ENCODE data around the gene CBL.

Gene CBL

GRCh38 chr11:119288219-119288618 is 82.1 kb downstream of the CBL start (continued):
- TF ChIP-seq ZNF362 (tag by site-specific recombination; IDR thresholded peaks at IDR 0.05) = no peak
- TF ChIP-seq ZNF610 (tag by site-specific recombination; IDR thresholded peaks at IDR 0.05; ENCODE audit: borderline replicate concordance) = no peak
- no peak for TF ChIP-seq ZBTB17 (tag by site-specific recombination; IDR thresholded peaks at IDR 0.05)
- no peak for TF ChIP-seq KLF8 (tag by site-specific recombination; IDR thresholded peaks at IDR 0.05)
- TF ChIP-seq KLF16 (tag by site-specific recombination; IDR thresholded peaks at IDR 0.05) = no peak

GRCh38 chr11:119290894-119291497 is 84.9 kb downstream of the CBL start:
- H3K36me3 ChIP-seq (ENCODE audit: control insufficient read depth in 2 of 2, insufficient read depth in 1 of 2, low read length in 2 of 2) = peaks cover 0 to 34% of the 10 kb centered on the region in 2 experiments; a peak in 2 of 3 replicates
- ChIA-PET CTCF (interaction anchor here (0.9 kb wide), 3 partner anchors 31 to 184 kb away, joined by 3 to 5 read pairs (median 4); no protein-coding TSS in a partner anchor), POLR2A (no interaction called here)
- H3K4me1 ChIP-seq (ENCODE audit: control insufficient read depth, insufficient read depth, low read length) = no peaks in the 10 kb centered on the region
- H3K27ac ChIP-seq (ENCODE audit: extremely low read depth, low read depth, low read length) = no peak overlapping the region
- H3K9me3 ChIP-seq (ENCODE audit: control insufficient read depth, insufficient read depth, low read depth, low read length) = no peaks in the 10 kb centered on the region
- TF ChIP-seq ZBTB11 (tag by site-specific recombination; conservative IDR thresholded peaks at IDR 0.05; ENCODE audit: low read depth) (no peak), ZNF610 (tag by site-specific recombination; IDR thresholded peaks at IDR 0.05; ENCODE audit: borderline replicate concordance) (0 out of 2 replicates have a peak, but pooled peaks have one; percentile 61)
- no peak overlapping the region for H3K4me3 ChIP-seq (ENCODE audit: low read depth, low read length)

- no peak overlapping the region for H3K4me3 ChIP-seq (ENCODE audit: low read depth, low read length)
- no peaks in the 10 kb centered on the region for H3K4me1 ChIP-seq (ENCODE audit: control insufficient read depth, insufficient read depth, low read length)
- ChIA-PET POLR2A (no interaction called here), CTCF (interaction anchor here (1.1 to 1.3 kb wide), 2 partner anchors 9 to 87 kb away, joined by 3 to 6 read pairs; partner anchors contain the start of gene CBL)
- TF ChIP-seq ZNF558 (tag by site-specific recombination; IDR thresholded peaks at IDR 0.05) = no peak
- no peak for TF ChIP-seq ZNF202 (tag by site-specific recombination; IDR thresholded peaks at IDR 0.05; ENCODE audit: borderline replicate concordance)
- TF ChIP-seq ZNF211 (tag by site-specific recombination; IDR thresholded peaks at IDR 0.05; ENCODE audit: low read depth) = no peak
- TF ChIP-seq ZNF24 (tag by site-specific recombination; IDR thresholded peaks at IDR 0.05) = no peak
- TF ChIP-seq ZNF169 (tag by site-specific recombination; IDR thresholded peaks at IDR 0.05) = no peak
- peaks cover 0 to 33% of the 10 kb centered on the region in 2 experiments; a peak in 2 of 3 replicates for H3K36me3 ChIP-seq (ENCODE audit: control insufficient read depth in 2 of 2, insufficient read depth in 1 of 2, low read length in 2 of 2)
- H3K9me3 ChIP-seq (ENCODE audit: control insufficient read depth, insufficient read depth, low read depth, low read length) = no peaks in the 10 kb centered on the region
- no peak overlapping the region for H3K27ac ChIP-seq (ENCODE audit: extremely low read depth, low read depth, low read length)
Measured at GRCh38 chr11:119293461-119293860, 87.3 kb downstream of the CBL start.

- Histone ChIP-seq H3K9me3 (ENCODE audit: control insufficient read depth, insufficient read depth, low read depth, low read length) (no peaks in the 10 kb centered on the region), H3K36me3 (ENCODE audit: control insufficient read depth in 2 of 2, insufficient read depth in 1 of 2, low read length in 2 of 2) (peaks cover 0 to 38% of the 10 kb centered on the region in 2 experiments; a peak in 2 of 3 replicates), H3K4me1 (ENCODE audit: control insufficient read depth, insufficient read depth, low read length) (no peaks in the 10 kb centered on the region), H3K4me3 (ENCODE audit: low read depth, low read length) (no peak overlapping the region), H3K27ac (ENCODE audit: extremely low read depth, low read depth, low read length) (no peak overlapping the region)
- ChIA-PET CTCF (no interaction called here), POLR2A (interaction anchor here (0.8 kb wide), 1 partner anchor 89 kb away, joined by 3 read pairs; the partner anchor contains the start of gene CBL)
- TF ChIP-seq ZNF654 (tag by site-specific recombination; IDR thresholded peaks at IDR 0.05; ENCODE audit: low read depth) (peak; percentile 28), ZSCAN5A (tag by site-specific recombination; IDR thresholded peaks at IDR 0.05) (no peak)
Measured at GRCh38 chr11:119295178-119295577, 89.0 kb downstream of the CBL start.
